Body of pancreas (tissue), 4 donors: Measurements from ENCODE around the gene ATXN10.

Experiments used
- POLR2A ChIP-seq, 3 donors: fragments of 450-650 bp; IDR thresholded peaks; one replicate each; pipeline ENCODE4 v1.6.1; 2016; ENCODE audit warnings: antibody characterized with exemption in 3 of 3, mild to moderate bottlenecking in 2 of 3
- TF ChIP-seq, protein P1 (sequence below), 7 experiments: fragments of 450-650 bp in 4 of 7; fragments of 200-600 bp in 3 of 7; sonication (generic) in 3 of 7; IDR thresholded peaks; one replicate each; pipeline ENCODE4 v1.5.1; 2016 to 2019; ENCODE audit warnings: antibody characterized with exemption in 7 of 7

DNA sequence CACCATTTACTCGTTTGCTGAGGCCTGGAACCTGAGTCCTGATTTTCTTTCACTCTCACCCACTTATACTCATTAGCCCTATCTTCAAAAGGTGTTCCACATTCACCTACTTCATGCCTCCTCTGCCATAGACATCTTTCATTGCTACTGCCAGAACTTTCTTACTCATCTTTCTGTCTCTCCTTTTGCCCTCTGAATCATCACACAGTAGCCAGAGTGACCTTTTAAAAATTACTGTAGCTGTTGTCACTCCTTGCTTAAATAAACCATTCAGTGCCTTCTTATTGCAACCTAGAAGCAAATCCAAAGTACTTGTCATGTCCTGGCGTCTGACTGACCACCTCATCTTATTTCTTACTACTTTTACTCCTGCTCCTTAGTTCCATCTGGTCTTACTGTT is 38.2 kb downstream of the ATXN10 start:
- TF ChIP-seq, protein P1, sequence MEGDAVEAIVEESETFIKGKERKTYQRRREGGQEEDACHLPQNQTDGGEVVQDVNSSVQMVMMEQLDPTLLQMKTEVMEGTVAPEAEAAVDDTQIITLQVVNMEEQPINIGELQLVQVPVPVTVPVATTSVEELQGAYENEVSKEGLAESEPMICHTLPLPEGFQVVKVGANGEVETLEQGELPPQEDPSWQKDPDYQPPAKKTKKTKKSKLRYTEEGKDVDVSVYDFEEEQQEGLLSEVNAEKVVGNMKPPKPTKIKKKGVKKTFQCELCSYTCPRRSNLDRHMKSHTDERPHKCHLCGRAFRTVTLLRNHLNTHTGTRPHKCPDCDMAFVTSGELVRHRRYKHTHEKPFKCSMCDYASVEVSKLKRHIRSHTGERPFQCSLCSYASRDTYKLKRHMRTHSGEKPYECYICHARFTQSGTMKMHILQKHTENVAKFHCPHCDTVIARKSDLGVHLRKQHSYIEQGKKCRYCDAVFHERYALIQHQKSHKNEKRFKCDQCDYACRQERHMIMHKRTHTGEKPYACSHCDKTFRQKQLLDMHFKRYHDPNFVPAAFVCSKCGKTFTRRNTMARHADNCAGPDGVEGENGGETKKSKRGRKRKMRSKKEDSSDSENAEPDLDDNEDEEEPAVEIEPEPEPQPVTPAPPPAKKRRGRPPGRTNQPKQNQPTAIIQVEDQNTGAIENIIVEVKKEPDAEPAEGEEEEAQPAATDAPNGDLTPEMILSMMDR (IDR thresholded peaks at IDR 0.05) = no peak
- no peak for TF ChIP-seq POLR2A (IDR thresholded peaks at IDR 0.05)
